CD14-positive monocyte (primary cell): Measurements from ENCODE around the gene HAUS7. TPM values are rescaled to one million over a fixed set of nuclear protein-coding genes. Genes with fewer than 3 reads are reported as not detected.

ENCODE experiments used
- DNase-seq, 3 donors: peaks; one replicate each; pipeline ENCODE4 v3.0.0-alpha.2; 2011 to 2022
- H2AFZ ChIP-seq: 2 replicates; pipeline ENCODE4 v1.6.0; 2012; ENCODE audit warnings: mild to moderate bottlenecking, low read depth, low read length, inconsistent platforms; ENCODE audit not compliant: insufficient read depth, poor library complexity, severe bottlenecking
- H3K27ac ChIP-seq, 2 donors: 1 replicate in 1 of 2; 2 replicates in 1 of 2; pipeline ENCODE4 v1.5.1; 2012 to 2013; ENCODE audit warnings: low read length in 2 of 2, control low read depth in 1 of 2, inconsistent platforms in 1 of 2, low read depth in 1 of 2, mild to moderate bottlenecking in 1 of 2
- H3K27me3 ChIP-seq, 2 donors: one replicate each; pipeline versions ENCODE4 v1.6.0 to v1.6.1; 2011 to 2013; ENCODE audit warnings: low read length in 2 of 2; ENCODE audit not compliant: control insufficient read depth in 2 of 2, insufficient read depth in 2 of 2
- H3K36me3 ChIP-seq, 2 donors: replicated peaks in 1 of 2; 1 replicate in 1 of 2; 2 replicates in 1 of 2; pipeline versions ENCODE4 v1.5.1 to v1.6.1; 2012 to 2013; ENCODE audit warnings: low read length in 2 of 2, control low read depth in 1 of 2, inconsistent platforms in 1 of 2, mild to moderate bottlenecking in 1 of 2; ENCODE audit not compliant: insufficient read depth in 2 of 2, control insufficient read depth in 1 of 2
- H3K4me1 ChIP-seq, 2 donors: 1 replicate in 1 of 2; 2 replicates in 1 of 2; pipeline versions ENCODE4 v1.5.1 to v1.6.1; 2012 to 2013; ENCODE audit warnings: low read length in 2 of 2, control low read depth in 1 of 2, inconsistent platforms in 1 of 2, mild to moderate bottlenecking in 1 of 2, moderate library complexity in 1 of 2; ENCODE audit not compliant: insufficient read depth in 2 of 2, control insufficient read depth in 1 of 2
- H3K4me2 ChIP-seq: replicated peaks from 2 replicates; pipeline ENCODE3; 2012; ENCODE audit warnings: low read length, moderate library complexity, mild to moderate bottlenecking; ENCODE audit not compliant: poor library complexity, severe bottlenecking; ENCODE audit errors: extremely low read depth
- H3K4me3 ChIP-seq, 3 experiments: fragments of 200-600 bp in 1 of 3; sonication (generic) in 1 of 3; replicated peaks in 1 of 3; 1 replicate in 2 of 3; 2 replicates in 1 of 3; pipeline ENCODE4 v1.5.1; 2011 to 2013; ENCODE audit warnings: low read length in 3 of 3, mild to moderate bottlenecking in 3 of 3, control low read depth in 2 of 3, low read depth in 2 of 3, inconsistent platforms in 1 of 3, moderate library complexity in 1 of 3
- H3K79me2 ChIP-seq: 2 replicates; pipeline ENCODE4 v1.6.0; 2012; ENCODE audit warnings: mild to moderate bottlenecking, control low read depth, inconsistent platforms, low read length, moderate library complexity; ENCODE audit not compliant: insufficient read depth
- H3K9ac ChIP-seq: 2 replicates; pipeline ENCODE4 v1.6.0; 2017; ENCODE audit warnings: low read length, mild to moderate bottlenecking; ENCODE audit not compliant: insufficient read depth, poor library complexity, severe bottlenecking
- H3K9me3 ChIP-seq, 2 donors: replicated peaks in 1 of 2; 1 replicate in 1 of 2; 2 replicates in 1 of 2; pipeline versions ENCODE4 v1.5.1 to v1.6.1; 2012 to 2013; ENCODE audit warnings: low read length in 2 of 2, control low read depth in 1 of 2; ENCODE audit not compliant: control insufficient read depth in 1 of 2, insufficient read depth in 1 of 2
- H4K20me1 ChIP-seq: 2 replicates; pipeline ENCODE4 v1.6.0; 2012; ENCODE audit warnings: mild to moderate bottlenecking, low read length, control low read depth, moderate library complexity; ENCODE audit not compliant: insufficient read depth
- H3K27ac Mint-ChIP-seq, 7 donors: one replicate each; pipeline ENCODE4 v1.8.0; 2020; ENCODE audit warnings: mild to moderate bottlenecking in 7 of 7, mixed read lengths in 7 of 7, moderate library complexity in 6 of 7, inconsistent platforms in 2 of 7
- H3K27me3 Mint-ChIP-seq, 3 donors: one replicate each; pipeline ENCODE4 v1.8.0; 2021 to 2022; ENCODE audit warnings: low read depth in 3 of 3, mild to moderate bottlenecking in 3 of 3, mixed read lengths in 3 of 3, moderate library complexity in 3 of 3, inconsistent platforms in 1 of 3
- H3K36me3 Mint-ChIP-seq, 2 donors: one replicate each; pipeline ENCODE4 v1.8.0; 2020; ENCODE audit warnings: mixed read lengths in 2 of 2, inconsistent platforms in 1 of 2, mild to moderate bottlenecking in 1 of 2
- H3K4me1 Mint-ChIP-seq: one replicate; pipeline ENCODE4 v1.8.0; 2020; ENCODE audit warnings: mild to moderate bottlenecking, mixed read lengths
- H3K4me3 Mint-ChIP-seq, 2 donors: one replicate each; pipeline ENCODE4 v1.8.0; 2020; ENCODE audit warnings: mild to moderate bottlenecking in 2 of 2, mixed read lengths in 2 of 2, moderate library complexity in 1 of 2
- H3K9me3 Mint-ChIP-seq, 7 donors: one replicate each; pipeline ENCODE4 v1.8.0; 2020 to 2022; ENCODE audit warnings: mixed read lengths in 7 of 7, mild to moderate bottlenecking in 6 of 7, moderate library complexity in 6 of 7, inconsistent platforms in 2 of 7
- CTCF ChIP-seq: fragments of 200-600 bp; IDR thresholded peaks from one replicate; pipeline ENCODE4 v1.8.0; 2022; ENCODE audit warnings: antibody characterized with exemption, mild to moderate bottlenecking
- whole genome bisulfite sequencing: methylation state at CpG from one replicate; pipeline ENCODE4 v1.1.5; 2013; ENCODE audit warnings: missing lambda C conversion rate; ENCODE audit not compliant: insufficient coverage; 5-methylcytosine and 5-hydroxymethylcytosine counted together
- intact Hi-C, 2 donors: fragments of 100-400 bp; cut with micrococcal nuclease; formaldehyde crosslinking; loops; one replicate each; pipeline versions ENCODE4 v1.15.0 to v1.15.1; 2023
- polyA minus RNA-seq: library from RNA; depleted of rRNA, polyadenylated mRNA; stranded (reverse); fragments of >200 nt; gene quantifications from 2 replicates; pipeline ENCODE4 v1.2.3, GENCODE V29; 2012
- polyA plus RNA-seq, 3 donors: library from polyadenylated mRNA; depleted of rRNA in 1 of 3; unstranded in 2 of 3; stranded (reverse) in 1 of 3; fragments of 300-500 nt in 2 of 3; fragments of >200 nt in 1 of 3; fragmentation: Illumina TruSeq in 2 of 3; gene quantifications; 1 replicate in 2 of 3; 2 replicates in 1 of 3; pipeline ENCODE4 v1.2.3, GENCODE V29; 2012 to 2021
- total RNA-seq, 12 experiments: library from RNA in 1 of 12; stranded (reverse) in 1 of 12; fragments of 120-200 nt in 1 of 12; gene quantifications; one replicate each; pipeline ENCODE4 v1.2.4 and lab custom pipeline; 2013 to 2026; ENCODE audit warnings: mixed read lengths in 6 of 12, inconsistent platforms in 1 of 12

Gene HAUS7
- total RNA-seq (2013), result 21.3 TPM
- polyA plus RNA-seq, result 10 to 100 TPM; 23.8 to 37.5 (median 26.7) TPM
- 14.0 TPM in 2 replicates for polyA minus RNA-seq
- 0.06 to 0.82 (median 0.31) reads per million in 11 experiments for total RNA-seq (lab: John Stamatoyannopoulos, UW)

- Mint-ChIP-seq H3K9me3 (peaks cover 0 to 5% (median 2%) of the 10 kb centered on the region in 7 donors), H3K27ac (peak within 1 kb of the TSS in 6 of 7 donors; percentile 25 to 84 (median 76)), H3K4me1 (peaks cover 15% of the 10 kb centered on the region), H3K4me3 (peak within 1 kb of the TSS; percentile 82 to 86), H3K27me3 (peaks cover 7 to 15% (median 14%) of the 10 kb centered on the region in 3 donors), H3K36me3 (peaks cover 7% of the 10 kb centered on the region in 2 donors)
- H3K36me3 ChIP-seq, result peaks cover 2 to 9% of the 10 kb centered on the region in 2 donors
- H4K20me1 ChIP-seq, result peaks cover 13% of the 10 kb centered on the region
- H3K4me3 ChIP-seq, result peak within 1 kb of the TSS; percentile 52 to 83 (median 71)
- no peaks in the 10 kb centered on the region for H3K9me3 ChIP-seq
- peaks cover 20 to 21% of the 10 kb centered on the region in 2 donors for H3K4me1 ChIP-seq
- 0% methylated on average over 23 of the region's 70 CpGs for WGBS
- peak; percentile 49 for TF ChIP-seq CTCF
- peak within 1 kb of the TSS; percentile 91 for H3K4me2 ChIP-seq
- H3K27me3 ChIP-seq, result peaks cover 0 to 8% of the 10 kb centered on the region in 2 donors
- H3K27ac ChIP-seq, result peak within 1 kb of the TSS in 1 of 2 donors; percentile 78
- H2AFZ ChIP-seq, result peak within 1 kb of the TSS; percentile 83
- intact Hi-C loops, result loop anchor here (2.0 to 10.0 kb wide), 5 partner anchors 37 to 640 kb away; partner anchors contain the start of genes CCNQ (in 2 of the 2), CETN2 (in 1 of the 2) and NSDHL (in 1 of the 2)
- DNase-seq, result peak; percentile 78 to 92 (median 91)
- H3K79me2 ChIP-seq, result peaks cover 26% of the 10 kb centered on the region
- H3K9ac ChIP-seq, result peak within 1 kb of the TSS; percentile 67
Measured at GRCh38 chrX:153470411-153471363, at the start of gene HAUS7. TSS of gene HAUS7 (minus strand) at chrX:153470576. CDS start at chrX:153470557, 19 bp downstream.

GRCh38 chrX:153519569-153520286, 49.4 kb upstream of the HAUS7 start:
- Mint-ChIP-seq H3K36me3 (no peaks in the 10 kb centered on the region), H3K27ac (no peak overlapping the region), H3K4me1 (no peaks in the 10 kb centered on the region), H3K9me3 (peaks cover 0 to 4% (median 0%) of the 10 kb centered on the region in 7 donors), H3K4me3 (peak overlapping the region in 1 of 2 donors; percentile 30), H3K27me3 (peaks cover 27 to 59% (median 47%) of the 10 kb centered on the region in 3 donors)
- H3K36me3 ChIP-seq, result no peaks in the 10 kb centered on the region
- no peak overlapping the region for H3K9ac ChIP-seq
- 71% methylated on average over 8 of the region's 21 CpGs for WGBS
- DNase-seq, result no peak
- no peaks in the 10 kb centered on the region for H3K9me3 ChIP-seq
- no peak overlapping the region for H3K4me2 ChIP-seq
- peaks cover 6 to 23% of the 10 kb centered on the region in 2 donors for H3K27me3 ChIP-seq
- intact Hi-C loops, result no loop called here
- H4K20me1 ChIP-seq, result no peaks in the 10 kb centered on the region
- no peak overlapping the region for H3K27ac ChIP-seq
- H3K4me3 ChIP-seq, result no peak overlapping the region
- H2AFZ ChIP-seq, result no peak overlapping the region
- H3K4me1 ChIP-seq, result no peaks in the 10 kb centered on the region
- no peak for TF ChIP-seq CTCF
- H3K79me2 ChIP-seq, result no peaks in the 10 kb centered on the region
